GM21723 (cell line): ENCODE measurements around the gene ACTR3.
A peak's percentile ranks its signal among the peaks of the same experiment; 100 is the strongest.
"Not testable (repeated sequence)": the region's sequence is repeated elsewhere in the genome, so short reads cannot be mapped to it uniquely, and the experiment has no call there.

Experiments
- ATAC-seq: cut with Tn5 transposase; IDR thresholded peaks from one replicate; pipeline ENCODE4 v1.9.1; 2021; ENCODE audit warnings: mild to moderate bottlenecking, moderate library complexity; ENCODE audit not compliant: unreplicated experiment

The ACTR3 gene

GRCh38 chr2:113889471-113890252 is at the start of gene ACTR3:
ACTR3 (plus strand) TSS chr2:113890089; CDS start chr2:113890280, 191 bp downstream.
- ATAC-seq, result peak; percentile 49

DNA sequence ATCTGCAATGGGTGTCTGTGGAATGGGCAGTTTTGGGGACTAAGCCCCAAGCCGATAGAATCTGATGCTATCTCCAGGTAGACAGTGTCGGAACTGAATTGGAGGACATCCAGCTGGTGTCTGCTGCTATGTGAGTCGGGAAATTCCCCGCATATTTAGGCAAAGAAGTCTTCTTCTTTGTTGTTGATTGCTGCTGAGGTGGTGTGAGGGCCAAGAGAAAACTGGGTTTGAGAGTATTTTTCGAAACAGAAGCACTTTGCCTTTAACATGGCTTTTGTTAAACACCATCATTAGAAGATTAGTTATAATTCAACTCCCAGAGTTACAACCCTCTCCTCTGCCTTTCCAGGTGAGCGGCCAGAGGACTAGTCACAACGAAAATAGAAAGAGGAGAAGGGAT is 49.4 kb upstream of the ACTR3 start:
- ATAC-seq, result no peak

GRCh38 chr2:113842919-113843736 is 46.8 kb upstream of the ACTR3 start:
- ATAC-seq, result no peak

DNA sequence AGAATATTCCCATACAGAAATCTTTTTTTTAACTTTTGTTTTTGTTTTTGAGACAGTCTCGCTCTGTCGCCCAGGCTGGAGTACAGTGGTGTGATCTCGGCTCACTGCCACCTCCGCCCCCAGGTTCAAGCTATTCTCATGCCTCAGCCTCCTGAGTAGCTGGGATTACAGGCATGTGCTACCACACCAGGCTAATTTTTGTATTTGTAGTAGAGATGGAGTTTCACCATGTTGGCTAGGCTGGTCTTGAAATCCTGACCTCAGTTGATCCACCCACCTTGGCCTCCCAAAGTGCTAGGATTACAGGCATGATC is 46.2 kb upstream of the ACTR3 start:
- ATAC-seq, result not testable (repeated sequence)

GRCh38 chr2:113845261-113845660 is 44.6 kb upstream of the ACTR3 start:
- no peak for ATAC-seq

DNA sequence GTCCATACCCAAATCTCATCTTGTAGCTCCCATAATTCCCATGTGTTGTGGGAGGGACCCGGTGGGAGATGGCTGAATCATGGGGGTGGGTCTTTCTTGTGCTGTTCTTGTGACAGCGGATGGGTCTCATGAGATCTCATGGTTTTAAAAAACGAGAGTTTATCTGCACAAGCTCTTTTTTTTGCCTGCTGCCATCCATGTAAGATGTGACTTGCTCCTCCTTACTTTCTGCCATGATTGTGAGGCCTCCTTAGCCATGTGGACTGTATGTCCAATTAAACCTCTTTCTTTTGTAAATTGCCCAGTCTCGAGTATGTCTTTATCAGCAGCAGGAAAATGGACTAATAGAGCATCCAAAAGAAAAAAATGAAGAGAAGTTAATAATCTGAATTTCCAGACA is 44.1 kb upstream of the ACTR3 start:
- not testable (repeated sequence) for ATAC-seq

GRCh38 chr2:113846429-113846828 is 43.5 kb upstream of the ACTR3 start:
- ATAC-seq, result no peak

DNA sequence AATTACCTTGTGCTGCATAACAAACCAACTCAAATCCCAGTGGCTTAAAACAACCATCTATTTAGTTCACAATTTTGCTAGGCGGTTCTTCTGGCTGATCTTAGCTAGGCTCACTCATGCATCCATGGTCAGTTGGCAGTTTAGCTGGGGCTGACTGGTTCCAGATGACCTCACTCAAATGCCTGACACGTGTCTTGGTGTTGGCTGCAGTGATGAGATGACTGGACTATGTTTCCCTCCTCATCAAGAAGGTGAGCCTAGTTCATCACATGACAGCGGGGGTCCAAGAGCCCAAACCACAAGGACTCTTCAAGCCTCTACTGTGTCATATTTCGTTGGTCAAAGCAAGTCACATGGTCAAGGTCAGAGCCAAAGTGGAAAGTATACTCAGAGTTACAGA is 42.7 kb upstream of the ACTR3 start:
- ATAC-seq, result no peak

- ATAC-seq, result peak; percentile 62
Measured at GRCh38 chr2:113848758-113849415, 41.0 kb upstream of the ACTR3 start.

GRCh38 chr2:113850687-113851086 is 39.2 kb upstream of the ACTR3 start:
- ATAC-seq, result no peak

DNA sequence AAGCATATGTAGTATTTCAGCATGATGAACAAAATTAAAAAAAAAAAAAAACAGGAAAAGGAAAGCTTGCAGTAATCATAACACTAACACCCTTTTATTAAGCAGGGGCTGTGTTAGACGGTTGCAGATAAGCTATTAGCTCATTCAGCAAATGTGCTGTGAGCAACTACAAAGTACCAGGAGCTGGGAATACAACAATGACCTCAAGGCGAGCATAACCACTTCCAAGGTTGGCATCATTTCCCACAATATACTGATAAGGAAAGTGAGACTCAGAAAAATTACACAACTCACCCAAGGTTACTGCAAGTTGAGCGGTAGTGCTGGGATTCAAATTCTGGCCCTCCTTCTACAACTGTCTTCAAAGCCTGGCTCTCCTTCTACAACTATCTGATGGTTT is 38.2 kb upstream of the ACTR3 start:
- no peak for ATAC-seq

GRCh38 chr2:113854208-113854607 is 35.7 kb upstream of the ACTR3 start:
- ATAC-seq, result no peak

GRCh38 chr2:113854970-113855740 is 34.7 kb upstream of the ACTR3 start:
- ATAC-seq, result no peak

GRCh38 chr2:113857464-113857863 is 32.4 kb upstream of the ACTR3 start:
- no peak for ATAC-seq

DNA sequence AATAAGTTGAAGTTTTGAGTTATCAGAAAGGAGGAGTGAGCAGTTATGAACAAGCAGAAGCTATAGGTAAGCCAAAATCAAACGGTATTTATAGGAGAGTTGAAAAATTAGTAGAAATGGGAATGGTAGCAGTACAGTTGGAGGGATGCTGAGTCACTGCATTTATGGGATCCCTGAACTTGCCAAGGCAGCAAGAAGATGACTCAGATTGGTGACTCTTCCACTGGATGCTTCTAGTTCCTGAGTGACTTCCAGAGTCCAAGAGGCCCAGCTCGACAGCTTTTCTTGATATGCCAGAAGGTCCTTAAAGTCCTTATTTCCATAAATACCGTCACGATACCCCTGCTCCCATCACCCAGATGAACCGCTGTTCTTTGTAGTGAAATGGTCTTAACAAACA is 31.1 kb upstream of the ACTR3 start:
- ATAC-seq, result no peak

- no peak for ATAC-seq
Measured at GRCh38 chr2:113861740-113862139, 28.1 kb upstream of the ACTR3 start.

DNA sequence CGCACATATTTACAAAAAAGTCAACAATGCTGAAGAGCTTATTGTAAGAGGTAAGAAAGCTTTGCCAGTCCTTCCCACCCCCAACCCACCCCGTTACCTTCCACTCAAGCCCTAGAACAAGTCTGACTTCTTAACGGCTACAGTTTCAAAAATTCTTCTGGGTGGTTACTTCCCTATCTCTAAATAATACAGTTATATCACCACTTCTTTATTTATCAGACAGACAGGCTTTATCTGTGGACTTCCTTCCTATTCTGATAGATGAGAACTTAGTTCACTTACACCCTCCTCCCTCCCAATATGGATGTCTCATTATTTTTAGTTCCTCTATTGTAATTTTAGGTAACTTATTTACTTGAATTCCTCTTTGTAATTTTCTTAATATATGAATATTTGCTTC is 26.7 kb upstream of the ACTR3 start:
- no peak for ATAC-seq

DNA sequence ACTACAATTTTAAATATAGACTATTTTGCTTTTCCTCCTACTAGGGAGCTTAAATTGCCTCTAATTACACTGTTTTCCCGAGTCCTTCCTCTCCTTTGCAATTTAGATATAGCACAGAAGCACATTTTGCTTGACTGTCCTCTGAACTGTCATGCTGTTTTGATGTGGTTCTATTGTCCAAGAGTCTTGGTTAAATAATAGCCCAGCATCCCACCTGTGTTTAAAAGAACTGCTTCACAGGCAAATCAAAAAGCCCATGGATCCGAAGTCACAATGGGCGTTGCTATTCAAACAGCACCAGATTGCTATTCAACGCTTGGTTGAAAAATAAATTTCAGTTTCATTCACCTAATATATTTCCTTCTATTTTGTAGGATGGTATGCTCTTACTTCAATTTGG is 22.3 kb upstream of the ACTR3 start:
- ATAC-seq, result no peak

DNA sequence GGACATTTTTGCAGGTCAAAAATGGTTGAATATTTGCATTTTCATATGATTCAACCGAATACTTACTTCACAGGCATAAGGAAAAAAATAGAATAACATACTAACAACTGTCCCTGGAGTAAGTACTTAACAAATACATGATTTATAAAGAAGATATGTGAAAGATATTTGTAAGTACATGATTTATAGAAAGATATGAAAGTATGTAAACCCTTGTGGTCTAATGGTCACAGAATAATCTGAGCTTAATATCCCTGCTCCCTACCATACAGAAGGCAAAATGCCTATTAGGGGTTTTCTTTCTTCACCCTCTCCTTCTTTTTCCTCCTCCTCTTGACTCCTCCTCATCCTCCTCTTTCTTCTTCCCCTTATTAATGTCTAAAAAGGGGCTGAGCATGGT is 20.6 kb upstream of the ACTR3 start:
- no peak for ATAC-seq

DNA sequence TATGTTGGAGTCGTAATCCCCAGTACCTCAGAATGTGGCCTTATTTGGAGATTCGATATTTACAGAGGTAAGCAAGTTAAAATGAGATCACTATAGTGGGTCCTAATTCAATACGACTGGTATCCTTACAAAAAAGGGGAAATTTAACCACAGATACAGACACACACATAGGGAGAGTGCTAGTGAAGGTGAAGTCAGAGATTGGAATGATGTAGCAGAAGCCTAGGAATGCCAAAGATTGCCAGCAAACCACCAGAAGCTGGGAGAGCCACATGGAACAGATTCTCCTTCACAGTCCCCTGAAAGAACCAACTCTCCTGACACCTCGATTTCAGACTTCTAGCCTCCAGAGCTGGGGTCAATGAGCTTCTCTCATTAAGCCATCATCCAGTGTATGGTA is 17.7 kb upstream of the ACTR3 start:
- no peak for ATAC-seq

DNA sequence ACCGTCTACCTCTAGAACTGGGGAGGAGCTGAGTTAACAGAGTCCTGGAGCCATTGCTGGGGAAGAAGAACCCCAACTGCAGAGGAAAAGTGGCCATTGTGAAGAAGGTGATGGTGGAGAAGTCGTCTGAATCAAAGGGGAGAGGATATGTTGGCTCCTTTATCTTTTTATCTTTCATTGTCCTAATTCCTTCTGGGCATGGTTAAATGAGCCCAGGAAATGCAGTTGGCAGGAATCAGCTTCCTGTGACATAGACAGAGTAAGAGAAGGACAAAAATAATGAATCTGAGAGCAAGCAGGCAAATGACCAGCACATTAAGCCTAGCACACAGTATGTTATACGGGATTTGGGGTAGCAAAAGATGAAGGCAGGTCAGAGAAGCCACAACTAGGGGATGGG is 16.0 kb upstream of the ACTR3 start:
- ATAC-seq, result no peak
